Fibroblast of lung (primary cell): ENCODE measurements around the gene ADD2. TPM values are rescaled to one million over a fixed set of nuclear protein-coding genes. Genes with fewer than 3 reads are reported as not detected.

Experiments
- DNase-seq, 2 donors: peaks; one replicate each; pipeline versions ENCODE4 v3.0.0 to v3.0.0-alpha.2; 2010; ENCODE audit warnings: low read depth in 2 of 2
- H2AFZ ChIP-seq: 2 replicates; pipeline ENCODE4 v1.5.1; 2012; ENCODE audit warnings: low read length, control low read depth, inconsistent platforms
- H3K27ac ChIP-seq: 2 replicates; pipeline ENCODE4 v1.5.1; 2011; ENCODE audit warnings: low read length, control low read depth; ENCODE audit not compliant: insufficient read depth
- H3K27me3 ChIP-seq: 2 replicates; pipeline ENCODE4 v1.5.1; 2011; ENCODE audit warnings: mild to moderate bottlenecking, low read length; ENCODE audit not compliant: control insufficient read depth, insufficient read depth
- H3K36me3 ChIP-seq: 2 replicates; pipeline ENCODE4 v1.5.1; 2011; ENCODE audit warnings: low read length; ENCODE audit not compliant: control insufficient read depth, insufficient read depth
- H3K4me1 ChIP-seq: 2 replicates; pipeline ENCODE4 v1.5.1; 2011; ENCODE audit warnings: low read length; ENCODE audit not compliant: control insufficient read depth, insufficient read depth; ENCODE audit errors: extremely low read depth
- H3K4me2 ChIP-seq: 2 replicates; pipeline ENCODE4 v1.5.1; 2011; ENCODE audit warnings: low read length, control low read depth; ENCODE audit not compliant: insufficient read depth; ENCODE audit errors: extremely low read depth
- H3K4me3 ChIP-seq, 4 experiments: fragments of 200-600 bp in 1 of 4; sonication (generic) in 1 of 4; replicated peaks in 1 of 4; 2 replicates each; pipeline ENCODE4 v1.5.1; 2011 to 2016; ENCODE audit warnings: low read length in 4 of 4, low read depth in 3 of 4, mild to moderate bottlenecking in 3 of 4, control low read depth in 2 of 4, inconsistent platforms in 1 of 4, mixed read lengths in 1 of 4; ENCODE audit not compliant: insufficient read depth in 1 of 4; ENCODE audit errors: control extremely low read depth in 1 of 4
- H3K79me2 ChIP-seq: 2 replicates; pipeline ENCODE4 v1.5.1; 2012; ENCODE audit warnings: mild to moderate bottlenecking, low read length, inconsistent platforms; ENCODE audit not compliant: control insufficient read depth, insufficient read depth
- H3K9ac ChIP-seq: 2 replicates; pipeline ENCODE4 v1.5.1; 2011; ENCODE audit warnings: mild to moderate bottlenecking, low read length, control low read depth; ENCODE audit not compliant: insufficient read depth
- H3K9me3 ChIP-seq: 2 replicates; pipeline ENCODE4 v1.5.1; 2012; ENCODE audit warnings: low read depth, low read length; ENCODE audit not compliant: control insufficient read depth, insufficient read depth
- H4K20me1 ChIP-seq: 2 replicates; pipeline ENCODE4 v1.5.1; 2011; ENCODE audit warnings: low read length; ENCODE audit not compliant: control insufficient read depth, insufficient read depth; ENCODE audit errors: extremely low read depth
- EZH2 ChIP-seq: IDR thresholded peaks from 2 replicates; pipeline ENCODE4 v1.5.1; 2012; ENCODE audit warnings: low read length, control low read depth, mild to moderate bottlenecking; ENCODE audit errors: missing control alignments
- polyA plus RNA-seq, 2 donors: library from polyadenylated mRNA; depleted of rRNA in 1 of 2; stranded (reverse) in 1 of 2; unstranded in 1 of 2; fragments of >200 nt; gene quantifications; 2 replicates each; pipeline ENCODE4 v1.2.1, GENCODE V29; 2011 to 2012; ENCODE audit warnings: missing spikeins in 1 of 2
- total RNA-seq: library from RNA; depleted of rRNA; stranded (reverse); fragments of >200 nt; gene quantifications from 2 replicates; pipeline ENCODE4 v1.2.1, GENCODE V29; 2014
- TF ChIP-seq, protein P1 (sequence below), 2 donors: IDR thresholded peaks in 1 of 2; conservative IDR thresholded peaks in 1 of 2; 1 replicate in 1 of 2; 2 replicates in 1 of 2; pipeline ENCODE4 v1.5.1; 2011 to 2012; ENCODE audit warnings: low read length in 2 of 2, control low read depth in 1 of 2, inconsistent platforms in 1 of 2, low read depth in 1 of 2, mild to moderate bottlenecking in 1 of 2

The ADD2 gene
- total and polyA plus RNA-seq, 2 donors (not counting 1 experiment from before 2014, with no cell fraction given), result 0.22 to 2.5 TPM

DNA sequence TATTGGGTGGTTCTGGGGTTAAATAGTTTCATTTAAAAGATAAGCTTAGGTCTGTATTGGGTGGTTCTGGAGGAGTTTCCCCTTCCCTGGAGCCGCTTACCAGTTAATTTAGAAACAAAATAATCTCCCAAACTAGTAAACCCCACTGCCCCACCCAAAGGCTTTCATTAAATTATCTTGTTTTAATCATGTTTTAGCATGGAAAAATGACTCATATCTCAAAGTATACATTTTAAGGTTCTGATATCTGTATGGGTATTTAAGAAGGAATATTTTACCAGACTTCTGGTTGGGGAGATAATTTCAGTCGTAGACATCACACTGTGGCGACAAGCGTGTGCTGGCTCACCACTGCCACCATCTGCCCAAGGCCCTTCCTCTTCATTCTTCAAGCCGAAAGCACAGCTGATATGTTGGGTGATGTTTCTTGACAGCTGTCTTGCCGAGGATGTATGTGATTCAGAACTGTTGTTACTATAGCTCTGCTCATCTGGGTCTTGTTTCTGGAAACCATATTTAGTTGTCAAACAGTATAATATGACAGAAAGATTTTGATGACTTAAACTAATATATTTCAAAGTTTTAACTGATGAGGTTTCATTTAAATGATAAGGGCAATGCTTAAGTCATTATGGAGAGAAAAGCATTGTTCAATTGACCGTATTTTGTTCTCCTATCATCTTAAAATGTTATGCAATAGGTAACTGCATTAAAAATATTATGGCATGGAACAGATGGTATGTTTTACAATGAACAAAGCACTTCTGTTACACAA lies 17.3 kb upstream of the ADD2 start:
- H3K9ac ChIP-seq, result no peak overlapping the region
- no peak overlapping the region for H2AFZ ChIP-seq
- no peak overlapping the region for H3K4me2 ChIP-seq
- no peaks in the 10 kb centered on the region for H3K4me1 ChIP-seq
- no peak overlapping the region for H3K27ac ChIP-seq
- H3K27me3 ChIP-seq, result peaks cover 22% of the 10 kb centered on the region
- peaks cover 3% of the 10 kb centered on the region for H4K20me1 ChIP-seq
- H3K79me2 ChIP-seq, result no peaks in the 10 kb centered on the region
- no peaks in the 10 kb centered on the region for H3K9me3 ChIP-seq
- TF ChIP-seq EZH2, result no peak
- TF ChIP-seq, protein P1, sequence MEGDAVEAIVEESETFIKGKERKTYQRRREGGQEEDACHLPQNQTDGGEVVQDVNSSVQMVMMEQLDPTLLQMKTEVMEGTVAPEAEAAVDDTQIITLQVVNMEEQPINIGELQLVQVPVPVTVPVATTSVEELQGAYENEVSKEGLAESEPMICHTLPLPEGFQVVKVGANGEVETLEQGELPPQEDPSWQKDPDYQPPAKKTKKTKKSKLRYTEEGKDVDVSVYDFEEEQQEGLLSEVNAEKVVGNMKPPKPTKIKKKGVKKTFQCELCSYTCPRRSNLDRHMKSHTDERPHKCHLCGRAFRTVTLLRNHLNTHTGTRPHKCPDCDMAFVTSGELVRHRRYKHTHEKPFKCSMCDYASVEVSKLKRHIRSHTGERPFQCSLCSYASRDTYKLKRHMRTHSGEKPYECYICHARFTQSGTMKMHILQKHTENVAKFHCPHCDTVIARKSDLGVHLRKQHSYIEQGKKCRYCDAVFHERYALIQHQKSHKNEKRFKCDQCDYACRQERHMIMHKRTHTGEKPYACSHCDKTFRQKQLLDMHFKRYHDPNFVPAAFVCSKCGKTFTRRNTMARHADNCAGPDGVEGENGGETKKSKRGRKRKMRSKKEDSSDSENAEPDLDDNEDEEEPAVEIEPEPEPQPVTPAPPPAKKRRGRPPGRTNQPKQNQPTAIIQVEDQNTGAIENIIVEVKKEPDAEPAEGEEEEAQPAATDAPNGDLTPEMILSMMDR (conservative IDR thresholded peaks at IDR 0.05 in 1 of 2, IDR thresholded peaks at IDR 0.05 in 1 of 2; ENCODE audit: low read depth in 1 of 2, low read length in 2 of 2), result peak; percentile 34
- no peak overlapping the region for H3K4me3 ChIP-seq
- peak; percentile 6 to 31 for DNase-seq
- no peaks in the 10 kb centered on the region for H3K36me3 ChIP-seq

GRCh38 chr2:70784320-70784719 lies 16.3 kb upstream of the ADD2 start:
- Histone ChIP-seq H3K4me2 (no peak overlapping the region), H2AFZ (no peak overlapping the region), H3K36me3 (no peaks in the 10 kb centered on the region), H3K27me3 (peaks cover 12% of the 10 kb centered on the region), H3K4me1 (no peaks in the 10 kb centered on the region), H4K20me1 (peaks cover 3% of the 10 kb centered on the region), H3K9ac (no peak overlapping the region), H3K79me2 (no peaks in the 10 kb centered on the region), H3K9me3 (no peaks in the 10 kb centered on the region), H3K4me3 (no peak overlapping the region), H3K27ac (no peak overlapping the region)
- TF ChIP-seq EZH2, result no peak
- TF ChIP-seq, protein P1 (conservative IDR thresholded peaks at IDR 0.05 in 1 of 2, IDR thresholded peaks at IDR 0.05 in 1 of 2; ENCODE audit: low read depth in 1 of 2, low read length in 2 of 2), result no peak
- DNase-seq, result no peak

DNA sequence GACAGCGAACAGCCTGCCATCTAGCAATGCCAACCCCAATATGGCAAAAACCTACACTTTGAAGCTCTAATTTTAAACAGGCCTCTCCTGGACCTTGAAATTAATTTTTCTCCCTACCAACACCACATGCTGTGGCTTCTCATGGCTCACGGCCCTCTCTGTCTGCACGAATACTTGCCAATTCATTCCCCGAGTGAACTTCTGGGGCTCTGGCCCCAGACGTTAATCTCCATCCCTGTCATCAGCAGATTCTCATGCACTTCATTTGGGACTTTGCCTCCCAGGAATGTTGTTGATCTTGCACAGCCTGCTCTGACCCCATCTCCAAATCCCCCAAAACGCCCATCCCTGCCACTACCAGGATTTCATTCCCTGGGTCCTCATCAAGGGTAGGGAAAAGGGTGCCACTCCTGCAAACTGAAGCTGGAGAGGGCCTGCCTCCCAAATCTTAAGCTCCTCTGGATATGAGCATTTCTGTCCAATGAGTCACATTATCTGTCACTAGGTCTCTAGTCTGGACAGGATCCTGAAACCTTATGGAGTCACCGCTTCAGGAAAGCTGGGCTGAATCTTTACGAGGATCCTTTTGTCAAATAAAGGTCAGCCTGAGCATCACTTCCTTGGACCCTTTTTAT lies 12.0 kb upstream of the ADD2 start:
- no peak overlapping the region for H3K27ac ChIP-seq
- no peaks in the 10 kb centered on the region for H3K27me3 ChIP-seq
- H3K9me3 ChIP-seq, result no peaks in the 10 kb centered on the region
- no peak overlapping the region for H2AFZ ChIP-seq
- no peak overlapping the region for H3K4me3 ChIP-seq
- no peak overlapping the region for H3K9ac ChIP-seq
- no peaks in the 10 kb centered on the region for H3K79me2 ChIP-seq
- H3K36me3 ChIP-seq, result no peaks in the 10 kb centered on the region
- peak in 1 of 2 donors; percentile 68 for DNase-seq
- H3K4me2 ChIP-seq, result no peak overlapping the region
- no peaks in the 10 kb centered on the region for H3K4me1 ChIP-seq
- no peak for TF ChIP-seq EZH2
- TF ChIP-seq, protein P1 (conservative IDR thresholded peaks at IDR 0.05 in 1 of 2, IDR thresholded peaks at IDR 0.05 in 1 of 2; ENCODE audit: low read depth in 1 of 2, low read length in 2 of 2), result no peak
- H4K20me1 ChIP-seq, result no peaks in the 10 kb centered on the region
